Measurements from ENCODE around the gene MRPL2. TPM values are rescaled to one million over a fixed set of nuclear protein-coding genes. Genes with fewer than 3 reads are reported as not detected.

Gene MRPL2
- total and polyA plus RNA-seq, 2 of the 4 experiments (the other 2 are of a cell fraction): 18.1 to 45.9 TPM

DNA sequence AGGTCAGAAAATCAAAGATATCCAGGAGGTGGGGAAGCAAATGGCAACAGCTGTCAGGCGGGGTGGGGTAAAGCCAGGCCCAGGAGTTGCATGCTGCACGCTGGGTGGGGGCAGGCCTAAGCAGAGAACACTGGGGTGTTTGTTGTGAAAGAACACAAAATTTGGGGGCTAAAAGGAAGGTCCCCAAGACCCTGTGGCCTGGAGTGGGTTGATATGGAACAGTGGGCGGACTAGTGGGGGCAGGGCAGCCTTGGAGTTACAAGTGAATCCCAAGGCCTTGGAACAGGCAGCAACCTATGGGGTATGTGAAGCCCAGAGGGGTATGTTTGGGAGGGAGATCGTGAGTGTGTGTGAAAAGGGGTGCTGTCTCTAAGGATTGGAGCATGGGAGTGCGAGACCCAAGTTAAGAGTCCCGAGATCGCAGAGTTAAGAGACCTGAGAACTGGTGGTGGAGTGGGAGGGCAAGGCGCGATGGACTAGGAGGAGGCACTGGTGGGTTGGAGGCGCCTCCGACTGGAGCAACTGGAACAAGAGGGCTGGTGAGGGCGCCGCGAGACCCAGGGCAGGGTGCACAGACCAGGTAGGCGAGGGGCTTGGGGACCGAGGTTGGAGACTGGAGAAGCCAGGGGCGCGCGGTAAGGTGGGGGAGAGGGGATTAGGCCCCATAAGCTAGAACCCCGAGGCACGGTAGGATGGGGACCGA lies 6.2 kb downstream of the MRPL2 start:
- peak overlapping the region; percentile 100 for H2AK5ac ChIP-seq (ENCODE audit: low read depth, low read length)
- ChIA-PET POLR2A (ENCODE audit: unreplicated experiment) (interaction anchor here (0.9 to 1.1 kb wide), 2 partner anchors 8 to 24 kb away, joined by 3 read pairs; no protein-coding TSS in a partner anchor), CTCF (no interaction called here)
- H2BK5ac ChIP-seq (ENCODE audit: low read depth, low read length, poor library complexity, severe bottlenecking): peak overlapping the region; percentile 87
- peak overlapping the region; percentile 54; the same call in 1 of the 3 replicates for H2BK15ac ChIP-seq (ENCODE audit: low read depth, low read length)
- WGBS, 2 experiments (ENCODE audit: extremely low coverage in 2 of 2, insufficient read length in 1 of 2): 39% methylated on average over 10 of the region's 22 CpGs; no CpG with 5 or more reads in 1 of the 2 experiments
- H3K4ac ChIP-seq (ENCODE audit: low read depth, low read length): peak overlapping the region; percentile 98
- H3K9me3 ChIP-seq (ENCODE audit: control insufficient read depth, insufficient read depth, low read length): no peaks in the 10 kb centered on the region
- peaks cover 18% of the 10 kb centered on the region for H3K4me1 ChIP-seq (ENCODE audit: control insufficient read depth, insufficient read depth, low read length)
- peak overlapping the region; percentile 68 for H3K4me3 ChIP-seq (ENCODE audit: insufficient read depth, low read depth, low read length)
- peak overlapping the region; percentile 89 for H3K56ac ChIP-seq (ENCODE audit: extremely low read depth, insufficient read depth, low read length)
- H4K91ac ChIP-seq (ENCODE audit: insufficient read depth, low read depth, low read length): peak overlapping the region; percentile 88
- intact Hi-C loops (cut with micrococcal nuclease): loop anchor here (1.0 to 5.0 kb wide), 2 partner anchors 22 to 89 kb away; no protein-coding TSS in a partner anchor
- dilution Hi-C loops (cut with HindIII; ENCODE audit: low sequenced_read_pairs, unreplicated experiment): no loop called here
- H3K9me1 ChIP-seq (ENCODE audit: insufficient read depth, low read length): peaks cover 21% of the 10 kb centered on the region
- H3K14ac ChIP-seq (replicated peaks; ENCODE audit: low read depth, low read length): peak overlapping the region; percentile 98
- H2AK9ac ChIP-seq (replicated peaks; ENCODE audit: low read depth, low read length, poor library complexity): peak overlapping the region; percentile 100
- peaks cover 44% of the 10 kb centered on the region for H3K36me3 ChIP-seq (ENCODE audit: control insufficient read depth, insufficient read depth, low read length)
- peak overlapping the region; percentile 62 for H3K18ac ChIP-seq (ENCODE audit: low read depth, low read length)
- in situ Hi-C loops (cut with MboI; ENCODE audit: low sequenced_read_pairs): no loop called here
- peak overlapping the region; percentile 71 for H2BK120ac ChIP-seq (ENCODE audit: low read depth, low read length)
- no peak for TF ChIP-seq MXI1 (IDR thresholded peaks at IDR 0.05; ENCODE audit: borderline replicate concordance, low read depth, low read length)
- TF ChIP-seq RAD21 (IDR thresholded peaks at IDR 0.05; ENCODE audit: low read length): no peak
- TF ChIP-seq FOS (IDR thresholded peaks at IDR 0.05; ENCODE audit: low read depth, low read length): no peak
- TF ChIP-seq MAFK (IDR thresholded peaks at IDR 0.05; ENCODE audit: low read depth, low read length): no peak
- no peak for TF ChIP-seq NFE2L2 (IDR thresholded peaks at IDR 0.05; ENCODE audit: low read depth, low read length)
- TF ChIP-seq, protein P1, sequence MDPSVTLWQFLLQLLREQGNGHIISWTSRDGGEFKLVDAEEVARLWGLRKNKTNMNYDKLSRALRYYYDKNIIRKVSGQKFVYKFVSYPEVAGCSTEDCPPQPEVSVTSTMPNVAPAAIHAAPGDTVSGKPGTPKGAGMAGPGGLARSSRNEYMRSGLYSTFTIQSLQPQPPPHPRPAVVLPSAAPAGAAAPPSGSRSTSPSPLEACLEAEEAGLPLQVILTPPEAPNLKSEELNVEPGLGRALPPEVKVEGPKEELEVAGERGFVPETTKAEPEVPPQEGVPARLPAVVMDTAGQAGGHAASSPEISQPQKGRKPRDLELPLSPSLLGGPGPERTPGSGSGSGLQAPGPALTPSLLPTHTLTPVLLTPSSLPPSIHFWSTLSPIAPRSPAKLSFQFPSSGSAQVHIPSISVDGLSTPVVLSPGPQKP (IDR thresholded peaks at IDR 0.05; ENCODE audit: borderline replicate concordance, low read depth, low read length): no peak
- peak overlapping the region; percentile 95 for H3K9ac ChIP-seq (ENCODE audit: low read depth, low read length)
- no TSS peak for BruUV-seq (replicated peaks)
- H3K27ac ChIP-seq (ENCODE audit: insufficient read depth, low read length): peak overlapping the region; percentile 87
- peak overlapping the region; percentile 98 for H3K23ac ChIP-seq (ENCODE audit: low read depth, low read length)
- H2AFZ ChIP-seq (replicated peaks; ENCODE audit: low read length, poor library complexity): peak overlapping the region; percentile 93
- H3K79me1 ChIP-seq (ENCODE audit: low read depth in 1 of 2, low read length in 2 of 2): peaks cover 19 to 53% of the 10 kb centered on the region in 2 experiments; a peak in 3 of 4 replicates
- ATAC-seq (ENCODE audit: low read depth) (peak; percentile 45), DNase-seq (peak; percentile 20)
- H4K8ac ChIP-seq (ENCODE audit: low read depth in 2 of 2, low read length in 2 of 2): peak overlapping the region; percentile 84 to 100
- H3K4me2 ChIP-seq (ENCODE audit: low read depth, low read length): peak overlapping the region; percentile 99
- H4K5ac ChIP-seq (ENCODE audit: low read depth, low read length): peak overlapping the region; percentile 99
- no peaks in the 10 kb centered on the region for H4K20me1 ChIP-seq (ENCODE audit: insufficient read depth, low read length)
- H3K27me3 ChIP-seq (ENCODE audit: control insufficient read depth, insufficient read depth, low read length): no peaks in the 10 kb centered on the region
- no peak overlapping the region for H2BK20ac ChIP-seq (ENCODE audit: low read depth, low read length)
